Smooth muscle cell (in vitro differentiated cells): Measurements from ENCODE around the gene FUCA1. TPM values are rescaled to one million over a fixed set of nuclear protein-coding genes. Genes with fewer than 3 reads are reported as not detected.

Source experiments
- DNase-seq: peaks from one replicate; lab custom pipeline; 2025; ENCODE audit not compliant: unreplicated experiment; lab: John Stamatoyannopoulos, UW
- H2AFZ ChIP-seq: fragments of 200-600 bp; sonication (generic); 2 replicates; pipeline ENCODE4 v1.6.0; 2016; ENCODE audit warnings: antibody characterized with exemption, low read depth, mild to moderate bottlenecking
- H3F3A ChIP-seq: fragments of 200-600 bp; sonication (generic); 2 replicates; pipeline ENCODE4 v1.6.0; 2017; ENCODE audit warnings: antibody characterized with exemption, low read depth
- H3K27ac ChIP-seq: fragments of 200-600 bp; sonication (generic); 2 replicates; pipeline ENCODE4 v1.5.1; 2016; ENCODE audit warnings: low read depth, mild to moderate bottlenecking
- H3K27me3 ChIP-seq: fragments of 200-600 bp; sonication (generic); 2 replicates; pipeline ENCODE4 v1.6.1; 2016; ENCODE audit warnings: low read depth, mild to moderate bottlenecking
- H3K36me3 ChIP-seq: fragments of 200-600 bp; sonication (generic); 2 replicates; pipeline ENCODE4 v1.5.1; 2016; ENCODE audit warnings: low read depth
- H3K4me1 ChIP-seq: fragments of 200-600 bp; sonication (generic); 2 replicates; pipeline ENCODE4 v1.5.1; 2016; ENCODE audit warnings: low read depth
- H3K4me2 ChIP-seq: fragments of 200-600 bp; sonication (generic); 2 replicates; pipeline ENCODE4 v1.6.0; 2016; ENCODE audit warnings: mild to moderate bottlenecking
- H3K4me3 ChIP-seq: fragments of 200-600 bp; sonication (generic); 2 replicates; pipeline ENCODE4 v1.5.1; 2016; ENCODE audit warnings: mild to moderate bottlenecking
- H3K79me2 ChIP-seq: fragments of 200-600 bp; sonication (generic); 2 replicates; pipeline ENCODE4 v1.6.0; 2016; ENCODE audit warnings: low read depth, mild to moderate bottlenecking
- H3K9ac ChIP-seq: fragments of 200-600 bp; sonication (generic); 2 replicates; pipeline ENCODE4 v1.6.0; 2016; ENCODE audit warnings: low read depth
- H3K9me3 ChIP-seq: fragments of 200-600 bp; sonication (generic); replicated peaks from 2 replicates; pipeline ENCODE4 v1.5.1; 2016; ENCODE audit warnings: low read depth
- H4K20me1 ChIP-seq: fragments of 200-600 bp; sonication (generic); 2 replicates; pipeline ENCODE4 v1.6.0; 2016; ENCODE audit warnings: low read depth
- WGBS: methylation state at CpG from one replicate; pipeline ENCODE4 v1.1.7; 2016; ENCODE audit warnings: low lambda C conversion rate; 5-methylcytosine and 5-hydroxymethylcytosine counted together
- polyA plus RNA-seq: library from polyadenylated mRNA; unstranded; fragments of >200 nt; fragmentation: Nextera tagmentation; extraction: Ambion mirVana; gene quantifications from 2 replicates; pipeline ENCODE4 v1.2.1, GENCODE V29; 2016
- total RNA-seq: library from RNA; depleted of rRNA; stranded (reverse); fragments of >200 nt; gene quantifications from 2 replicates; pipeline ENCODE4 v1.2.3, GENCODE V29; 2014
- TF ChIP-seq, protein P1 (sequence below): fragments of 200-600 bp; sonication (generic); IDR thresholded peaks from 2 replicates; pipeline ENCODE4 v1.5.1; 2017; ENCODE audit warnings: borderline replicate concordance, mild to moderate bottlenecking, antibody characterized with exemption; ENCODE audit not compliant: insufficient read depth, poor library complexity, severe bottlenecking

Gene FUCA1
- total and polyA plus RNA-seq, 2 experiments from 2014 or later = 10.4 to 19.0 TPM

- 87% methylated on average over 9 of the region's 9 CpGs for WGBS
- Histone ChIP-seq H3K9me3 (no peaks in the 10 kb centered on the region), H3K27ac (no peak overlapping the region), H4K20me1 (no peaks in the 10 kb centered on the region), H3K4me3 (no peak overlapping the region), H2AFZ (no peak overlapping the region), H3K9ac (no peak overlapping the region), H3K27me3 (peaks cover 23% of the 10 kb centered on the region), H3F3A (no peaks in the 10 kb centered on the region), H3K4me1 (no peaks in the 10 kb centered on the region), H3K4me2 (no peak overlapping the region), H3K36me3 (no peaks in the 10 kb centered on the region), H3K79me2 (no peaks in the 10 kb centered on the region)
- DNase-seq = no peak
- TF ChIP-seq, protein P1, sequence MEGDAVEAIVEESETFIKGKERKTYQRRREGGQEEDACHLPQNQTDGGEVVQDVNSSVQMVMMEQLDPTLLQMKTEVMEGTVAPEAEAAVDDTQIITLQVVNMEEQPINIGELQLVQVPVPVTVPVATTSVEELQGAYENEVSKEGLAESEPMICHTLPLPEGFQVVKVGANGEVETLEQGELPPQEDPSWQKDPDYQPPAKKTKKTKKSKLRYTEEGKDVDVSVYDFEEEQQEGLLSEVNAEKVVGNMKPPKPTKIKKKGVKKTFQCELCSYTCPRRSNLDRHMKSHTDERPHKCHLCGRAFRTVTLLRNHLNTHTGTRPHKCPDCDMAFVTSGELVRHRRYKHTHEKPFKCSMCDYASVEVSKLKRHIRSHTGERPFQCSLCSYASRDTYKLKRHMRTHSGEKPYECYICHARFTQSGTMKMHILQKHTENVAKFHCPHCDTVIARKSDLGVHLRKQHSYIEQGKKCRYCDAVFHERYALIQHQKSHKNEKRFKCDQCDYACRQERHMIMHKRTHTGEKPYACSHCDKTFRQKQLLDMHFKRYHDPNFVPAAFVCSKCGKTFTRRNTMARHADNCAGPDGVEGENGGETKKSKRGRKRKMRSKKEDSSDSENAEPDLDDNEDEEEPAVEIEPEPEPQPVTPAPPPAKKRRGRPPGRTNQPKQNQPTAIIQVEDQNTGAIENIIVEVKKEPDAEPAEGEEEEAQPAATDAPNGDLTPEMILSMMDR = no peak
Observed at GRCh38 chr1:23908453-23909341, 40.6 kb upstream of the FUCA1 start.

DNA sequence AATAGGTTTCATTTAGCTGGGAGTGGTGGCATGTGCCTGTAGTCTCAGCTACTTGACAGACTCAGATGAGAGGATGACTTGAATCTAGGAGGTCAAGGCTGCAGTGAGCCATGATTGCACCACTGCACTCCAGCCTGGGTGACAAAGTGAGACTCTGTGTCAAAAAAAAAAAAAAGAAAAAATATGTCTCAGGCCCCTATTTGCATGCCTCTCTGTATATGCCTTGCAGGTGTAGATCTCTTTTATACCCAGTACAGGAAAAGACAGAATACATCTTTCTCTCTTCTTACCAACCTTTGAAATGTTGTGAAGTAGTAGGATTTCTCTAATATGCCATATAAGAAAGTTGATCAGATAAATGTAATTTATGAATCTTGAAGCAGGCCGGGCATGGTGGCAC lies 38.6 kb upstream of the FUCA1 start:
- DNase-seq = no peak
- TF ChIP-seq, protein P1 = no peak
- Histone ChIP-seq H3K9me3 (no peaks in the 10 kb centered on the region), H3K27me3 (peaks cover 41% of the 10 kb centered on the region), H3F3A (no peaks in the 10 kb centered on the region), H3K4me1 (no peaks in the 10 kb centered on the region), H4K20me1 (no peaks in the 10 kb centered on the region), H3K9ac (no peak overlapping the region), H3K79me2 (no peaks in the 10 kb centered on the region), H3K4me3 (no peak overlapping the region), H3K27ac (no peak overlapping the region), H2AFZ (no peak overlapping the region), H3K36me3 (no peaks in the 10 kb centered on the region), H3K4me2 (no peak overlapping the region)
- WGBS = 88% methylated on average over 1 of the region's 1 CpG

GRCh38 chr1:23905461-23906025 lies 37.5 kb upstream of the FUCA1 start:
- Histone ChIP-seq H3K79me2 (no peaks in the 10 kb centered on the region), H3F3A (no peaks in the 10 kb centered on the region), H3K4me3 (no peak overlapping the region), H3K4me1 (no peaks in the 10 kb centered on the region), H3K27ac (no peak overlapping the region), H3K9ac (no peak overlapping the region), H3K36me3 (no peaks in the 10 kb centered on the region), H3K9me3 (no peaks in the 10 kb centered on the region), H3K27me3 (peaks cover 49% of the 10 kb centered on the region), H3K4me2 (no peak overlapping the region), H2AFZ (no peak overlapping the region), H4K20me1 (no peaks in the 10 kb centered on the region)
- DNase-seq = no peak
- 92% methylated on average over 7 of the region's 7 CpGs for WGBS
- TF ChIP-seq, protein P1 = no peak
